ENCODE results near the gene GPR62. TPM values are rescaled to one million over a fixed set of nuclear protein-coding genes. Genes with fewer than 3 reads are reported as not detected.

The GPR62 gene
- total and polyA plus RNA-seq, 2 of the 8 experiments (the other 6 are each of a cell fraction or from before 2014, with no cell fraction given), result 0.22 to 0.29 TPM

DNA sequence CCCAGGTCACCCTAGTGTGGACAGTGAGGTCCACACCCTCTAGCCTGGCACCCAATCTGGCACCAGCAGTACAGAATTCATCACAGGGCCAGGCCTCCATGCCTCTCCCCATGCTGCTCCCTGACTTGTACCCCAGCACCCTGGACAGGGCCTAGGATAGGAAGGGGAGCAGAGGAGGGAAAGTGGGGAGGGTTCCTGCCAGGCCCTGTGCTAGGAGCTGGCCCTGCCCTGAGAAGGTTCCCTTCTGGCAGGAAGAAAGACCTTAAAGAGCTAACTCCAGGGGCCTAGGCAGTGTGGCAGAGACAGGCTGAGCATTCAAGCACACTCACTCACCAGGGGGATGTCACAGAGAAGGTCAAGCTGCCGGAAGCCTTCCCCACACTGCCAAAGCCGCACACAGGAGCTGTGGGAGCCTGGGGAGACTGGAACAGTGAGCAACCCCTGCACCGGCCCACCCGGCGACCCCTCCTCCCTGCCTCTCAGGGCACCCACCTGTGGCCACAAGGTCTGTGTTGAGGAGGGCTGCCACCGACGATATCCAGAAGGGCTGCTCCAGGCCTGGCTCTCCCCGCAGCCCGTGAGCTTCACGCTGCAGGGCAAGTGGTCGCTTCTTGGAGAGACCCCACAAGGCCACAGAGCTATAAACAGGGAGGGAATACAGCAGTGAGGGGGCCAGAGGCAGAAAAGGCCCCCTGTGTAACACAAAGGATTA lies 20.9 kb upstream of the GPR62 start (continued):
- TF ChIP-seq, protein P1, sequence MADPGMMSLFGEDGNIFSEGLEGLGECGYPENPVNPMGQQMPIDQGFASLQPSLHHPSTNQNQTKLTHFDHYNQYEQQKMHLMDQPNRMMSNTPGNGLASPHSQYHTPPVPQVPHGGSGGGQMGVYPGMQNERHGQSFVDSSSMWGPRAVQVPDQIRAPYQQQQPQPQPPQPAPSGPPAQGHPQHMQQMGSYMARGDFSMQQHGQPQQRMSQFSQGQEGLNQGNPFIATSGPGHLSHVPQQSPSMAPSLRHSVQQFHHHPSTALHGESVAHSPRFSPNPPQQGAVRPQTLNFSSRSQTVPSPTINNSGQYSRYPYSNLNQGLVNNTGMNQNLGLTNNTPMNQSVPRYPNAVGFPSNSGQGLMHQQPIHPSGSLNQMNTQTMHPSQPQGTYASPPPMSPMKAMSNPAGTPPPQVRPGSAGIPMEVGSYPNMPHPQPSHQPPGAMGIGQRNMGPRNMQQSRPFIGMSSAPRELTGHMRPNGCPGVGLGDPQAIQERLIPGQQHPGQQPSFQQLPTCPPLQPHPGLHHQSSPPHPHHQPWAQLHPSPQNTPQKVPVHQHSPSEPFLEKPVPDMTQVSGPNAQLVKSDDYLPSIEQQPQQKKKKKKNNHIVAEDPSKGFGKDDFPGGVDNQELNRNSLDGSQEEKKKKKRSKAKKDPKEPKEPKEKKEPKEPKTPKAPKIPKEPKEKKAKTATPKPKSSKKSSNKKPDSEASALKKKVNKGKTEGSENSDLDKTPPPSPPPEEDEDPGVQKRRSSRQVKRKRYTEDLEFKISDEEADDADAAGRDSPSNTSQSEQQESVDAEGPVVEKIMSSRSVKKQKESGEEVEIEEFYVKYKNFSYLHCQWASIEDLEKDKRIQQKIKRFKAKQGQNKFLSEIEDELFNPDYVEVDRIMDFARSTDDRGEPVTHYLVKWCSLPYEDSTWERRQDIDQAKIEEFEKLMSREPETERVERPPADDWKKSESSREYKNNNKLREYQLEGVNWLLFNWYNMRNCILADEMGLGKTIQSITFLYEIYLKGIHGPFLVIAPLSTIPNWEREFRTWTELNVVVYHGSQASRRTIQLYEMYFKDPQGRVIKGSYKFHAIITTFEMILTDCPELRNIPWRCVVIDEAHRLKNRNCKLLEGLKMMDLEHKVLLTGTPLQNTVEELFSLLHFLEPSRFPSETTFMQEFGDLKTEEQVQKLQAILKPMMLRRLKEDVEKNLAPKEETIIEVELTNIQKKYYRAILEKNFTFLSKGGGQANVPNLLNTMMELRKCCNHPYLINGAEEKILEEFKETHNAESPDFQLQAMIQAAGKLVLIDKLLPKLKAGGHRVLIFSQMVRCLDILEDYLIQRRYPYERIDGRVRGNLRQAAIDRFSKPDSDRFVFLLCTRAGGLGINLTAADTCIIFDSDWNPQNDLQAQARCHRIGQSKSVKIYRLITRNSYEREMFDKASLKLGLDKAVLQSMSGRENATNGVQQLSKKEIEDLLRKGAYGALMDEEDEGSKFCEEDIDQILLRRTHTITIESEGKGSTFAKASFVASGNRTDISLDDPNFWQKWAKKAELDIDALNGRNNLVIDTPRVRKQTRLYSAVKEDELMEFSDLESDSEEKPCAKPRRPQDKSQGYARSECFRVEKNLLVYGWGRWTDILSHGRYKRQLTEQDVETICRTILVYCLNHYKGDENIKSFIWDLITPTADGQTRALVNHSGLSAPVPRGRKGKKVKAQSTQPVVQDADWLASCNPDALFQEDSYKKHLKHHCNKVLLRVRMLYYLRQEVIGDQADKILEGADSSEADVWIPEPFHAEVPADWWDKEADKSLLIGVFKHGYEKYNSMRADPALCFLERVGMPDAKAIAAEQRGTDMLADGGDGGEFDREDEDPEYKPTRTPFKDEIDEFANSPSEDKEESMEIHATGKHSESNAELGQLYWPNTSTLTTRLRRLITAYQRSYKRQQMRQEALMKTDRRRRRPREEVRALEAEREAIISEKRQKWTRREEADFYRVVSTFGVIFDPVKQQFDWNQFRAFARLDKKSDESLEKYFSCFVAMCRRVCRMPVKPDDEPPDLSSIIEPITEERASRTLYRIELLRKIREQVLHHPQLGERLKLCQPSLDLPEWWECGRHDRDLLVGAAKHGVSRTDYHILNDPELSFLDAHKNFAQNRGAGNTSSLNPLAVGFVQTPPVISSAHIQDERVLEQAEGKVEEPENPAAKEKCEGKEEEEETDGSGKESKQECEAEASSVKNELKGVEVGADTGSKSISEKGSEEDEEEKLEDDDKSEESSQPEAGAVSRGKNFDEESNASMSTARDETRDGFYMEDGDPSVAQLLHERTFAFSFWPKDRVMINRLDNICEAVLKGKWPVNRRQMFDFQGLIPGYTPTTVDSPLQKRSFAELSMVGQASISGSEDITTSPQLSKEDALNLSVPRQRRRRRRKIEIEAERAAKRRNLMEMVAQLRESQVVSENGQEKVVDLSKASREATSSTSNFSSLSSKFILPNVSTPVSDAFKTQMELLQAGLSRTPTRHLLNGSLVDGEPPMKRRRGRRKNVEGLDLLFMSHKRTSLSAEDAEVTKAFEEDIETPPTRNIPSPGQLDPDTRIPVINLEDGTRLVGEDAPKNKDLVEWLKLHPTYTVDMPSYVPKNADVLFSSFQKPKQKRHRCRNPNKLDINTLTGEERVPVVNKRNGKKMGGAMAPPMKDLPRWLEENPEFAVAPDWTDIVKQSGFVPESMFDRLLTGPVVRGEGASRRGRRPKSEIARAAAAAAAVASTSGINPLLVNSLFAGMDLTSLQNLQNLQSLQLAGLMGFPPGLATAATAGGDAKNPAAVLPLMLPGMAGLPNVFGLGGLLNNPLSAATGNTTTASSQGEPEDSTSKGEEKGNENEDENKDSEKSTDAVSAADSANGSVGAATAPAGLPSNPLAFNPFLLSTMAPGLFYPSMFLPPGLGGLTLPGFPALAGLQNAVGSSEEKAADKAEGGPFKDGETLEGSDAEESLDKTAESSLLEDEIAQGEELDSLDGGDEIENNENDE (IDR thresholded peaks at IDR 0.05; ENCODE audit: insufficient replicate concordance, low read length), result no peak
- TF ChIP-seq RFX5 (IDR thresholded peaks at IDR 0.05; ENCODE audit: borderline replicate concordance, low read depth, low read length), result no peak
- no peak for TF ChIP-seq MAFK (IDR thresholded peaks at IDR 0.05; ENCODE audit: low read depth, low read length)
- TF ChIP-seq SP4 (IDR thresholded peaks at IDR 0.05; ENCODE audit: low read length), result no peak
- TF ChIP-seq SIN3A (conservative IDR thresholded peaks at IDR 0.05 in 1 of 2, IDR thresholded peaks at IDR 0.05 in 1 of 2; ENCODE audit: low read depth in 1 of 2, low read length in 2 of 2), result no peak
- TF ChIP-seq TCF12 (IDR thresholded peaks at IDR 0.05; ENCODE audit: low read depth, low read length), result no peak
- TF ChIP-seq RAD21 (IDR thresholded peaks at IDR 0.05 in 1 of 2, conservative IDR thresholded peaks at IDR 0.05 in 1 of 2; ENCODE audit: low read depth in 2 of 2, low read length in 2 of 2), result no peak
- TF ChIP-seq, protein P2, sequence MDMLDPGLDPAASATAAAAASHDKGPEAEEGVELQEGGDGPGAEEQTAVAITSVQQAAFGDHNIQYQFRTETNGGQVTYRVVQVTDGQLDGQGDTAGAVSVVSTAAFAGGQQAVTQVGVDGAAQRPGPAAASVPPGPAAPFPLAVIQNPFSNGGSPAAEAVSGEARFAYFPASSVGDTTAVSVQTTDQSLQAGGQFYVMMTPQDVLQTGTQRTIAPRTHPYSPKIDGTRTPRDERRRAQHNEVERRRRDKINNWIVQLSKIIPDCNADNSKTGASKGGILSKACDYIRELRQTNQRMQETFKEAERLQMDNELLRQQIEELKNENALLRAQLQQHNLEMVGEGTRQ (IDR thresholded peaks at IDR 0.05; ENCODE audit: low read length), result no peak

Measured in H1 (cell line).